AML-193 (cell line): ENCODE measurements around the gene ANO9.

Source experiments
- DNase-seq, 2 experiments: peaks; one replicate each; lab custom pipeline; 2025; lab: John Stamatoyannopoulos, UW

ANO9 gene

GRCh38 chr11:382081-382629 lies 59.7 kb downstream of the ANO9 start:
- DNase-seq = no peak

GRCh38 chr11:381501-382072 lies 60.2 kb downstream of the ANO9 start:
- no peak for DNase-seq

- DNase-seq = no peak
Observed at GRCh38 chr11:380996-381395, 60.8 kb downstream of the ANO9 start.

GRCh38 chr11:380491-380890 lies 61.3 kb downstream of the ANO9 start:
- DNase-seq = no peak

GRCh38 chr11:380095-380480 lies 61.7 kb downstream of the ANO9 start:
- DNase-seq = no peak

GRCh38 chr11:379205-380094 lies 62.4 kb downstream of the ANO9 start:
- DNase-seq = no peak

- DNase-seq = no peak
Observed at GRCh38 chr11:377883-378500, 63.8 kb downstream of the ANO9 start.

- DNase-seq = no peak
Observed at GRCh38 chr11:377174-377865, 64.5 kb downstream of the ANO9 start.

GRCh38 chr11:376531-377173 lies 65.2 kb downstream of the ANO9 start:
- DNase-seq = no peak

- DNase-seq = no peak
Observed at GRCh38 chr11:375065-376025, 66.5 kb downstream of the ANO9 start.

GRCh38 chr11:373716-374551 lies 67.9 kb downstream of the ANO9 start:
- no peak for DNase-seq

- no peak for DNase-seq
Observed at GRCh38 chr11:372809-373715, 68.7 kb downstream of the ANO9 start.

- no peak for DNase-seq
Observed at GRCh38 chr11:371716-372590, 69.9 kb downstream of the ANO9 start.

GRCh38 chr11:371051-371450 lies 70.8 kb downstream of the ANO9 start:
- DNase-seq = no peak

GRCh38 chr11:370070-370941 lies 71.5 kb downstream of the ANO9 start:
- DNase-seq = no peak

- DNase-seq = no peak
Observed at GRCh38 chr11:369336-370018, 72.3 kb downstream of the ANO9 start, which contains the start of gene B4GALNT4. B4GALNT4 (plus strand) TSS chr11:369499; CDS start chr11:369804, 305 bp downstream.
